Hepatocyte (in vitro differentiated cells): Measurements from ENCODE around the gene PRSS53.

ENCODE experiments used
- EZH2 ChIP-seq: fragments of 200-600 bp; sonication (generic); IDR thresholded peaks from 2 replicates; pipeline ENCODE4 v1.6.1; 2016; ENCODE audit warnings: antibody characterized with exemption, mild to moderate bottlenecking, borderline replicate concordance
- TF ChIP-seq, protein P1 (sequence below): fragments of 200-600 bp; sonication (generic); IDR thresholded peaks from 2 replicates; pipeline ENCODE4 v1.5.1; 2016; ENCODE audit warnings: antibody characterized with exemption, mild to moderate bottlenecking; ENCODE audit not compliant: poor library complexity

DNA sequence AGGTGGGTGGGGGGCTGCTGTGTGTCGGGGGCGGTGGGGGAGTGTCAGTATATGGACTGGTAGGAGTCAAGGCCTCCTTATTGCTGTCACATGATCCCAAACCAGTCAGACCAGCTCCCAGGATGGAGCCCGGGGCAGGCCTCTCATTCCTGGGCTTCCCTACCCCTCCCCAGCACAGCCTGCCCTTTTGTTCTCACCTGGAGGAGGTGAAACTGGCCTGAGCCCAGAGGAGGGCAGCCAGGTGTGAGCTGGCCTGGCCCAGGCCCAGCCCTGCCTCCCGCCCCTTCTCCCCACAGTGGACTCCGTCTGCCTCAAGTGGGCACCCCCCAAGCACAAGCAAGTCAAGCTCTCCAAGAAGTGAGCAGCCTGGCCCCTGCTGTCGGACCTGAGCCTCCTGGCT lies 42.2 kb upstream of the PRSS53 start:
- TF ChIP-seq, protein P1, sequence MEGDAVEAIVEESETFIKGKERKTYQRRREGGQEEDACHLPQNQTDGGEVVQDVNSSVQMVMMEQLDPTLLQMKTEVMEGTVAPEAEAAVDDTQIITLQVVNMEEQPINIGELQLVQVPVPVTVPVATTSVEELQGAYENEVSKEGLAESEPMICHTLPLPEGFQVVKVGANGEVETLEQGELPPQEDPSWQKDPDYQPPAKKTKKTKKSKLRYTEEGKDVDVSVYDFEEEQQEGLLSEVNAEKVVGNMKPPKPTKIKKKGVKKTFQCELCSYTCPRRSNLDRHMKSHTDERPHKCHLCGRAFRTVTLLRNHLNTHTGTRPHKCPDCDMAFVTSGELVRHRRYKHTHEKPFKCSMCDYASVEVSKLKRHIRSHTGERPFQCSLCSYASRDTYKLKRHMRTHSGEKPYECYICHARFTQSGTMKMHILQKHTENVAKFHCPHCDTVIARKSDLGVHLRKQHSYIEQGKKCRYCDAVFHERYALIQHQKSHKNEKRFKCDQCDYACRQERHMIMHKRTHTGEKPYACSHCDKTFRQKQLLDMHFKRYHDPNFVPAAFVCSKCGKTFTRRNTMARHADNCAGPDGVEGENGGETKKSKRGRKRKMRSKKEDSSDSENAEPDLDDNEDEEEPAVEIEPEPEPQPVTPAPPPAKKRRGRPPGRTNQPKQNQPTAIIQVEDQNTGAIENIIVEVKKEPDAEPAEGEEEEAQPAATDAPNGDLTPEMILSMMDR, result no peak
- no peak for TF ChIP-seq EZH2
